PFSK-1 (cell line): ENCODE measurements around the gene MAP3K10.

Source experiments
- FOXP2 ChIP-seq: optimal IDR thresholded peaks from 2 replicates; pipeline ENCODE3; 2011; ENCODE audit warnings: borderline replicate concordance, control low read depth, inconsistent platforms; ENCODE audit not compliant: insufficient read depth; ENCODE audit errors: extremely low read length, extremely low read depth
- POLR2AphosphoS5 ChIP-seq: IDR thresholded peaks from 2 replicates; pipeline ENCODE4 v1.6.1; 2012; ENCODE audit warnings: low read depth, mild to moderate bottlenecking, control low read depth, low read length, moderate library complexity
- SIN3A ChIP-seq: IDR thresholded peaks from 2 replicates; pipeline ENCODE4 v1.6.1; 2012; ENCODE audit warnings: mild to moderate bottlenecking, low read length, moderate library complexity, borderline replicate concordance; ENCODE audit not compliant: insufficient read depth
- TAF1 ChIP-seq: IDR thresholded peaks from 2 replicates; pipeline ENCODE4 v1.6.1; 2012; ENCODE audit warnings: low read length, control low read depth, borderline replicate concordance; ENCODE audit not compliant: insufficient read depth
- TF ChIP-seq, protein P1 (sequence below), 2 experiments: IDR thresholded peaks; 2 replicates each; pipeline versions ENCODE4 v1.6.1 to v1.8.0; 2011 to 2012; ENCODE audit warnings: low read depth in 2 of 2, low read length in 2 of 2, control low read depth in 1 of 2, inconsistent platforms in 1 of 2, mild to moderate bottlenecking in 1 of 2, moderate library complexity in 1 of 2; ENCODE audit not compliant: insufficient read depth in 1 of 2

Gene MAP3K10

DNA sequence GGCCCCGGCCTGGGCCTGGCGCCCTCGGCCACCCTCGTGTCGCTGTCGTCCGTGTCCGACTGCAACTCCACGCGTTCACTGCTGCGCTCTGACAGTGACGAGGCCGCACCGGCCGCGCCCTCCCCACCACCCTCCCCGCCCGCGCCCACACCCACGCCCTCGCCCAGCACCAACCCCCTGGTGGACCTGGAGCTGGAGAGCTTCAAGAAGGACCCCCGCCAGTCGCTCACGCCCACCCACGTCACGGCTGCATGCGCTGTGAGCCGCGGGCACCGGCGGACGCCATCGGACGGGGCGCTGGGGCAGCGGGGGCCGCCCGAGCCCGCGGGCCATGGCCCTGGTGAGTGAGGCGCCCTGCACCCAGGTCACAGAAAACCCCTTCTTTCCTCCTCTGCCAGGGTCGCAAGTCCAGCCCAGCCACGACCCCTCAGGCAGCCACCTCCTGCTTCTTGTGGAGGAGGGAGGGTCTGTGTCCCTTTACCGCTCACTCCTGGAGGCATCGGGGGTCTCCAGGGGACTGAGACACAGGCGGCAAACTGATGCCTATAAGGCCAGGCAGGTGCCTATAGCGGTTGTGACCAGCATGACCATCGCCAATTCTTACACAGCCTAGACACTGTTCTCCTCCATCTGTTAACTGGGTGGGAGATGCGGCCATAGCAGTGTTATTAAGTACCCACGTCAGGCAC, 22.8 kb downstream of the MAP3K10 start:
- TF ChIP-seq, protein P1, sequence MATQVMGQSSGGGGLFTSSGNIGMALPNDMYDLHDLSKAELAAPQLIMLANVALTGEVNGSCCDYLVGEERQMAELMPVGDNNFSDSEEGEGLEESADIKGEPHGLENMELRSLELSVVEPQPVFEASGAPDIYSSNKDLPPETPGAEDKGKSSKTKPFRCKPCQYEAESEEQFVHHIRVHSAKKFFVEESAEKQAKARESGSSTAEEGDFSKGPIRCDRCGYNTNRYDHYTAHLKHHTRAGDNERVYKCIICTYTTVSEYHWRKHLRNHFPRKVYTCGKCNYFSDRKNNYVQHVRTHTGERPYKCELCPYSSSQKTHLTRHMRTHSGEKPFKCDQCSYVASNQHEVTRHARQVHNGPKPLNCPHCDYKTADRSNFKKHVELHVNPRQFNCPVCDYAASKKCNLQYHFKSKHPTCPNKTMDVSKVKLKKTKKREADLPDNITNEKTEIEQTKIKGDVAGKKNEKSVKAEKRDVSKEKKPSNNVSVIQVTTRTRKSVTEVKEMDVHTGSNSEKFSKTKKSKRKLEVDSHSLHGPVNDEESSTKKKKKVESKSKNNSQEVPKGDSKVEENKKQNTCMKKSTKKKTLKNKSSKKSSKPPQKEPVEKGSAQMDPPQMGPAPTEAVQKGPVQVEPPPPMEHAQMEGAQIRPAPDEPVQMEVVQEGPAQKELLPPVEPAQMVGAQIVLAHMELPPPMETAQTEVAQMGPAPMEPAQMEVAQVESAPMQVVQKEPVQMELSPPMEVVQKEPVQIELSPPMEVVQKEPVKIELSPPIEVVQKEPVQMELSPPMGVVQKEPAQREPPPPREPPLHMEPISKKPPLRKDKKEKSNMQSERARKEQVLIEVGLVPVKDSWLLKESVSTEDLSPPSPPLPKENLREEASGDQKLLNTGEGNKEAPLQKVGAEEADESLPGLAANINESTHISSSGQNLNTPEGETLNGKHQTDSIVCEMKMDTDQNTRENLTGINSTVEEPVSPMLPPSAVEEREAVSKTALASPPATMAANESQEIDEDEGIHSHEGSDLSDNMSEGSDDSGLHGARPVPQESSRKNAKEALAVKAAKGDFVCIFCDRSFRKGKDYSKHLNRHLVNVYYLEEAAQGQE (IDR thresholded peaks at IDR 0.05; ENCODE audit: insufficient read depth in 1 of 2, low read depth in 2 of 2, low read length in 2 of 2), result no peak
- TF ChIP-seq TAF1 (no peak), POLR2AphosphoS5 (no peak), SIN3A (no peak), FOXP2 (no peak)

DNA sequence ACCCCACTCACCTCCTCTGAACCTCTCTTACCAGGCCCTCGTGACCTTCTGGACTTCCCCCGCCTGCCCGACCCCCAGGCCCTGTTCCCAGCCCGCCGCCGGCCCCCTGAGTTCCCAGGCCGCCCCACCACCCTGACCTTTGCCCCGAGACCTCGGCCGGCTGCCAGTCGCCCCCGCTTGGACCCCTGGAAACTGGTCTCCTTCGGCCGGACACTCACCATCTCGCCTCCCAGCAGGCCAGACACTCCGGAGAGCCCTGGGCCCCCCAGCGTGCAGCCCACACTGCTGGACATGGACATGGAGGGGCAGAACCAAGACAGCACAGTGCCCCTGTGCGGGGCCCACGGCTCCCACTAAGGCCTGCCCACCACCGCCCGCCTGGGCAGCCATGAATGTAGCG, 23.7 kb downstream of the MAP3K10 start:
- TF ChIP-seq TAF1, result no peak
- no peak for TF ChIP-seq POLR2AphosphoS5
- TF ChIP-seq, protein P1 (IDR thresholded peaks at IDR 0.05; ENCODE audit: insufficient read depth in 1 of 2, low read depth in 2 of 2, low read length in 2 of 2), result no peak
- TF ChIP-seq SIN3A, result no peak
- no peak for TF ChIP-seq FOXP2

DNA sequence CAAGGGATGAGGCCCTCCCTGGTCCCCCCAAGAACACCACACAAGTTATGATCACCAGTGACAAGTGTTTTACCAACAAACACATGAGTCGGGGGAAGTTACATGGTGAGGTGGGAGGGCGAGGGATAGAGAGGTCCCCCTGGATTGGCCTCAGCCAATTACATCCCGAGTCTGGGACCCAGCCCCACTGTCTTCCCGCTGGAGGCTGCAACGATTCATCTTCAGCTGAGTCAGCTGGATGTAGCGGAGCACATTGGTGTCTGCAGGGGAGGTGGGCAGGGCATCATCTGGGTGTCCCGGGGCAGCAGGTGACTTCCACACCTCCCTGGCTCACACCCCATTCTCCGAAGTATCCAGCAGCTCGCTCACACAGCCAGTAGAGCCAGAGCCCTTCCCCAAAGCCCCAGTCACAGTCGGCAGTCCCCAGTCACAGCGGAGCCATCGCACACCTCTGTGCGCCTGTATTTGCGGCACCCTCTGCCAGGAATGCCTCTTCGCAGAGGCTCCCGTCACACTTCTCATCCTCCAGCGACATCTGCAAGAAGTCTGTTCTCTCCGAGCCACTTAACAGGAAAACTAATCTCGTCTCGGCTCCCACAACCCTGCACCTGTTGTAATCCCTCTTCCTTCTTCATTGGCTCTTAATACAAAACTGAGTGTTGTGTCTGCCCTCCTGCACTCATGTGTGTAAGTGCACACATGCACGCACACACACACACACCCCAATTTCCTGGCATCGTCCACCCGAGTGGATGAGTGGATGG, 25.0 kb downstream of the MAP3K10 start:
- TF ChIP-seq TAF1 (no peak), FOXP2 (no peak), POLR2AphosphoS5 (no peak), SIN3A (no peak)
- TF ChIP-seq, protein P1 (IDR thresholded peaks at IDR 0.05; ENCODE audit: insufficient read depth in 1 of 2, low read depth in 2 of 2, low read length in 2 of 2), result no peak

DNA sequence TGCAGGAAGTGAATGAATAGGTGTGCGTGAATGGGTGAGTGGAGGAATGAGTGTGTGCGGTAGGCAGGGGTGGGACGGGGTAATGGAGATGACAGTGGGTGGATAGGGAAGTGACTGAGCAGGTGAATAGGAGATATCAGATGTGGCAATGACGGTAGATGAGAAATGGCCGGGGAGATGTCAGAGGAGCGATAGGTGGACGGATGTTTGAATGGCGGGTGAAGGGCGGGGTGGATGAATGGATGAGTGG, 25.5 kb downstream of the MAP3K10 start:
- TF ChIP-seq POLR2AphosphoS5, result no peak
- TF ChIP-seq, protein P1 (IDR thresholded peaks at IDR 0.05; ENCODE audit: insufficient read depth in 1 of 2, low read depth in 2 of 2, low read length in 2 of 2), result no peak
- no peak for TF ChIP-seq FOXP2
